ENCODE measurements around the gene NCAPD3.

DNA sequence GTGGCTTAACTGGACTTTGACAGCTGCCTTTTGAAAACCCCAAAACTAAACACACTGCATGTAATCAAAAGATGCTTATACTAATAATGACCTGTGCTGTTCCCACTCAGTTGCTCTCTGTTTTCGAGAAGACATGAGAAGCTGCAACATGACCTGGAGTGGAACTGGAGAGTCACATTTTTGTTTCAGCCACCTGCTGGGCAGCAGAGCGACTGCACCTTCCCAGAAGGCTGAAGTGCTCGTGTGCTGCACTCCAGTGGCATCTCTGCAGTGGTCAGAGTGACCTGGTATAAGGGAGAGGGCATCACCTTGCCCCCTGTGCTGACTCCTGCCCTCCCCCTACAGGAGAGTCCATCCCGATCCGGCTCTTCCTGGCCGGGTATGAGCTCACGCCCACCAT is 20.8 kb upstream of the NCAPD3 start:
- TF ChIP-seq BHLHE40 (IDR thresholded peaks at IDR 0.05; ENCODE audit: borderline replicate concordance), result no peak
- no peak for TF ChIP-seq NFRKB (IDR thresholded peaks at IDR 0.05)
- TF ChIP-seq FOXK2 (IDR thresholded peaks at IDR 0.05), result no peak
- TF ChIP-seq FOXA1 (IDR thresholded peaks at IDR 0.05), result no peak
- TF ChIP-seq LEF1 (IDR thresholded peaks at IDR 0.05; ENCODE audit: borderline replicate concordance), result no peak
- TF ChIP-seq SP1 (IDR thresholded peaks at IDR 0.05), result no peak
- no peak for TF ChIP-seq SUZ12 (IDR thresholded peaks at IDR 0.05)
- TF ChIP-seq HDGF (IDR thresholded peaks at IDR 0.05; ENCODE audit: borderline replicate concordance), result no peak
- TF ChIP-seq TARDBP (IDR thresholded peaks at IDR 0.05), result no peak

Data from HEK293T (cell line).